ENCODE results near the gene ENTPD8.

Gene ENTPD8

GRCh38 chr9:137393176-137394150 is 47.7 kb downstream of the ENTPD8 start:
- TF ChIP-seq, protein P1, sequence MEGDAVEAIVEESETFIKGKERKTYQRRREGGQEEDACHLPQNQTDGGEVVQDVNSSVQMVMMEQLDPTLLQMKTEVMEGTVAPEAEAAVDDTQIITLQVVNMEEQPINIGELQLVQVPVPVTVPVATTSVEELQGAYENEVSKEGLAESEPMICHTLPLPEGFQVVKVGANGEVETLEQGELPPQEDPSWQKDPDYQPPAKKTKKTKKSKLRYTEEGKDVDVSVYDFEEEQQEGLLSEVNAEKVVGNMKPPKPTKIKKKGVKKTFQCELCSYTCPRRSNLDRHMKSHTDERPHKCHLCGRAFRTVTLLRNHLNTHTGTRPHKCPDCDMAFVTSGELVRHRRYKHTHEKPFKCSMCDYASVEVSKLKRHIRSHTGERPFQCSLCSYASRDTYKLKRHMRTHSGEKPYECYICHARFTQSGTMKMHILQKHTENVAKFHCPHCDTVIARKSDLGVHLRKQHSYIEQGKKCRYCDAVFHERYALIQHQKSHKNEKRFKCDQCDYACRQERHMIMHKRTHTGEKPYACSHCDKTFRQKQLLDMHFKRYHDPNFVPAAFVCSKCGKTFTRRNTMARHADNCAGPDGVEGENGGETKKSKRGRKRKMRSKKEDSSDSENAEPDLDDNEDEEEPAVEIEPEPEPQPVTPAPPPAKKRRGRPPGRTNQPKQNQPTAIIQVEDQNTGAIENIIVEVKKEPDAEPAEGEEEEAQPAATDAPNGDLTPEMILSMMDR (IDR thresholded peaks at IDR 0.05; ENCODE audit: borderline replicate concordance, insufficient read depth, low read depth, low read length), result no peak
- H3K4me3 ChIP-seq (ENCODE audit: low read depth, low read length), result no peak overlapping the region

DNA sequence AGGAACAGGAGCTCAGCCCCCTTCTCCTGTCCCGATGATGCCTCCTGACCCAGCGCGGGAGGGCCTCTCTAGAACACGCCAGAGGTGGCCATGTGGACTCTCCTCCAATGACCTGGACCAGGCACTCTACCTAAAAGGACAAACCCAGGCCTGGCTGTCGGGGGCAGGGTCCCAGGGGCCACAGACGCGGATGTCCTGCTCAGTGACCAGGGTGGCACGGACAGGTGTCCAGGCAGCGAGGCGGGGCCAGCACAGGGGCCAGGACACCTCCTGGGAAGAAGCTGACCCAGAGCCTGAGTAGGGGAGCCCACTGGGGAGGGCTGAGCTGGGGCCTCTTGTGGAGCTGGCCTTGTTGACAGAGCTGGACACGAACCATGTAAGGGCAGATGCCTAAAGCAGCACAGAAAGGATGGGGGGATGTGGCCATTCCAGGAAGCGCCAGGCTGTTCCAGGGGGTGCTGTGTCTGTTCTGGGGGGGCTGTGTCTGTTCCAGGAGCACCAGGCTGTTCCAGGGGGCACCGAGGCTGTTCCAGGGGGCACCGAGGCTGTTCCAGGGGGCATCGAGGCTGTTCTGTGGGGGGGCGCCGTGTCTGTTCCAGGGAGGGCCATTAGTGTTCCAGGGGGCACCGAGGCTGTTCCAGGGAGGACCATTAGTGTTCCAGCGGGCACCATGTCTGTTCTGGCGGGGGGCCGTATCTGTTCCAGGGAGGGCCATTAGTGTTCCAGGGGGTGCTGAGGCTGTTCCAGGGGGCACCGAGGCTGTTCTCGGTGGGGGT is 48.7 kb downstream of the ENTPD8 start:
- TF ChIP-seq, protein P1 (IDR thresholded peaks at IDR 0.05; ENCODE audit: borderline replicate concordance, insufficient read depth, low read depth, low read length), result no peak
- H3K4me3 ChIP-seq (ENCODE audit: low read depth, low read length), result no peak overlapping the region

GRCh38 chr9:137391411-137391754 is 49.8 kb downstream of the ENTPD8 start:
- TF ChIP-seq, protein P1 (IDR thresholded peaks at IDR 0.05; ENCODE audit: borderline replicate concordance, insufficient read depth, low read depth, low read length), result no peak
- no peak overlapping the region for H3K4me3 ChIP-seq (ENCODE audit: low read depth, low read length)

GRCh38 chr9:137390553-137391410 is 50.4 kb downstream of the ENTPD8 start:
- TF ChIP-seq, protein P1 (IDR thresholded peaks at IDR 0.05; ENCODE audit: borderline replicate concordance, insufficient read depth, low read depth, low read length), result no peak
- H3K4me3 ChIP-seq (ENCODE audit: low read depth, low read length), result no peak overlapping the region

DNA sequence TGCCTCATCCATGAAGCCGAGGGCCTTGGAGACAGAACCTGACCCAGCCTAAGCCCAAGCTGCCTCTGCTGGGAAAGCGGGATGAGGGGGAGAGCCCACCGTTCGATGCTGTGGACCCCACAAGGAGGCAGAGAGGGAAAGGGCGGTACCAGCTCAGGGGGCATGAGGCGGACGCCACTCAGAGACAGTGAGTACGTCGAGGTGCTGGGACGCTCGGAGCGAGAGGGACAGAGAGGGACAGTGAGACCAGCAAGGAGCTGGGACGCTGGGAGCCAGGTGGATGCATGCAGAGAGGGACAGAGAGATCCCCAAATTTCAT is 51.8 kb downstream of the ENTPD8 start:
- H3K4me3 ChIP-seq (ENCODE audit: low read depth, low read length), result no peak overlapping the region
- TF ChIP-seq, protein P1 (IDR thresholded peaks at IDR 0.05; ENCODE audit: borderline replicate concordance, insufficient read depth, low read depth, low read length), result no peak

- TF ChIP-seq, protein P1 (IDR thresholded peaks at IDR 0.05; ENCODE audit: borderline replicate concordance, insufficient read depth, low read depth, low read length), result no peak
- no peak overlapping the region for H3K4me3 ChIP-seq (ENCODE audit: low read depth, low read length)
Observed at GRCh38 chr9:137388589-137389427, 52.3 kb downstream of the ENTPD8 start.
